Calu3 (cell line): ENCODE measurements around the gene GRIFIN. TPM values are rescaled to one million over a fixed set of nuclear protein-coding genes. Genes with fewer than 3 reads are reported as not detected.

Source experiments
- BruUV-seq: library from RNA; stranded (reverse); fragments of 400-500 nt; replicated peaks from 2 replicates; lab custom pipeline; 2021; lab: Mats Ljungman, UMichigan
- CTCF ChIA-PET: fragments of 300-600 bp; sonication (Branson Sonifier 250); formaldehyde crosslinking; loops from one replicate; lab custom pipeline; 2022; ENCODE audit warnings: antibody characterized with exemption; lab: Charles Lee
- DNase-seq: peaks from one replicate; pipeline ENCODE4 v3.0.0; 2022
- H3K27ac Mint-ChIP-seq: one replicate; pipeline ENCODE4 v1.8.0; 2022; ENCODE audit warnings: mixed read lengths; ENCODE audit not compliant: unreplicated experiment
- H3K27me3 Mint-ChIP-seq: one replicate; pipeline ENCODE4 v1.8.0; 2022; ENCODE audit warnings: mixed read lengths; ENCODE audit not compliant: unreplicated experiment
- H3K36me3 Mint-ChIP-seq: one replicate; pipeline ENCODE4 v1.8.0; 2022; ENCODE audit warnings: mild to moderate bottlenecking, moderate library complexity, mixed read lengths; ENCODE audit not compliant: insufficient read depth, unreplicated experiment
- H3K4me1 Mint-ChIP-seq: one replicate; pipeline ENCODE4 v1.8.0; 2022; ENCODE audit warnings: mild to moderate bottlenecking, low read depth, mixed read lengths; ENCODE audit not compliant: unreplicated experiment
- H3K4me3 Mint-ChIP-seq: one replicate; pipeline ENCODE4 v1.8.0; 2022; ENCODE audit warnings: mild to moderate bottlenecking, low read depth, moderate library complexity, mixed read lengths; ENCODE audit not compliant: unreplicated experiment
- H3K9me3 Mint-ChIP-seq: one replicate; pipeline ENCODE4 v1.8.0; 2022; ENCODE audit warnings: low read depth, mixed read lengths; ENCODE audit not compliant: unreplicated experiment
- intact Hi-C: fragments of 100-400 bp; cut with micrococcal nuclease; formaldehyde crosslinking; loops from one replicate; pipeline ENCODE4 v1.10.0; 2022; ENCODE audit not compliant: unreplicated experiment
- total RNA-seq: library from RNA; stranded (reverse); gene quantifications from 2 replicates; pipeline ENCODE4 v1.2.3, GENCODE V29; 2022
- TF ChIP-seq, protein P1 (sequence below): fragments of 200-600 bp; IDR thresholded peaks from one replicate; pipeline ENCODE4 v1.8.0; 2022; ENCODE audit warnings: antibody characterized with exemption; ENCODE audit not compliant: unreplicated experiment

Gene GRIFIN
- total RNA-seq, 1 experiment from 2014 or later: not detected

DNA sequence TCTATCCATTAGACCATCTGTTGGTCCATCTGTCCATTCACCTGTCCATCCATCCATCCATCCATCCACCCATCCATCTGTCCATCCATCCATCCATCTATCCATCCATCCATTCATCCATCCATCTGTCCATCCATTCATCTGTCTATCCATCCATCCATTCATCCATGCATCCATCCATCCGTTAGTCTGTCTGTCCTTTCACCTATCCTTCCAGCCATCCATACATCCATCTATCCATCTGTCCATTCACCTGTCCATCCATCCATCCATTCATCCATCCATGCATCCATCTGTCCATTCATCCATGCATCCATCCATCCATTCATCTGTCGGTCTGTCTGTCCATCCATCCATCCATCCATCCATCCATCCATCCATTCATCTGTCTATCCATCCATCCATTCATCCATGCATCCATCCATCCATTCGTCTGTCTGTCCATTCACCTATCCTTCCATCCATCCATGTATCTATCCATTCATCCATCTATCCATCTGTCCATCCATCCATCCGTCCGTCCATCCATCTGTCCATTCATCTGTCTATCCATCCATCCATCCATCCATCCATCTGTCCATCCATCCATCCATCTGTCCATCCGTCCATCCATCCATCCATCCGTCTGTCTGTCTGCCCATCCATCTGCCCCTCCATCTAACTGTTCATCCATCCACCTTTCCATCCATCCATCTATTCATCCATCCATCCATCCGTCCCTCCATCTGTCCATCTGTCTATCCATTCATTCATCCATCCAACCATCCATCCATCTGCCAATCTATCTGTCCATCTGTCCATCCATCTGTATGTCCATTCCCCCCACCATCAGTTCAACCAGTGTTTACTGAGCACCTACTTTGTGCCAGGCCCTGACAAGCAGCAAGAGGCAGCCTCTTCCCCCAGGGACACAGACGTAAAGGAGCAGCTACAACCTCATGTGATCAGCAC, 38.5 kb upstream of the GRIFIN start:
- intact Hi-C loops: no loop called here
- Mint-ChIP-seq H3K4me1 (peaks cover 45% of the 10 kb centered on the region), H3K27me3 (no peaks in the 10 kb centered on the region), H3K9me3 (no peaks in the 10 kb centered on the region), H3K27ac (no peak overlapping the region), H3K36me3 (peaks cover 24% of the 10 kb centered on the region), H3K4me3 (no peak overlapping the region)
- CTCF ChIA-PET: no interaction called here
- DNase-seq: no peak
- TF ChIP-seq, protein P1, sequence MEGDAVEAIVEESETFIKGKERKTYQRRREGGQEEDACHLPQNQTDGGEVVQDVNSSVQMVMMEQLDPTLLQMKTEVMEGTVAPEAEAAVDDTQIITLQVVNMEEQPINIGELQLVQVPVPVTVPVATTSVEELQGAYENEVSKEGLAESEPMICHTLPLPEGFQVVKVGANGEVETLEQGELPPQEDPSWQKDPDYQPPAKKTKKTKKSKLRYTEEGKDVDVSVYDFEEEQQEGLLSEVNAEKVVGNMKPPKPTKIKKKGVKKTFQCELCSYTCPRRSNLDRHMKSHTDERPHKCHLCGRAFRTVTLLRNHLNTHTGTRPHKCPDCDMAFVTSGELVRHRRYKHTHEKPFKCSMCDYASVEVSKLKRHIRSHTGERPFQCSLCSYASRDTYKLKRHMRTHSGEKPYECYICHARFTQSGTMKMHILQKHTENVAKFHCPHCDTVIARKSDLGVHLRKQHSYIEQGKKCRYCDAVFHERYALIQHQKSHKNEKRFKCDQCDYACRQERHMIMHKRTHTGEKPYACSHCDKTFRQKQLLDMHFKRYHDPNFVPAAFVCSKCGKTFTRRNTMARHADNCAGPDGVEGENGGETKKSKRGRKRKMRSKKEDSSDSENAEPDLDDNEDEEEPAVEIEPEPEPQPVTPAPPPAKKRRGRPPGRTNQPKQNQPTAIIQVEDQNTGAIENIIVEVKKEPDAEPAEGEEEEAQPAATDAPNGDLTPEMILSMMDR: no peak
- BruUV-seq: no TSS peak

DNA sequence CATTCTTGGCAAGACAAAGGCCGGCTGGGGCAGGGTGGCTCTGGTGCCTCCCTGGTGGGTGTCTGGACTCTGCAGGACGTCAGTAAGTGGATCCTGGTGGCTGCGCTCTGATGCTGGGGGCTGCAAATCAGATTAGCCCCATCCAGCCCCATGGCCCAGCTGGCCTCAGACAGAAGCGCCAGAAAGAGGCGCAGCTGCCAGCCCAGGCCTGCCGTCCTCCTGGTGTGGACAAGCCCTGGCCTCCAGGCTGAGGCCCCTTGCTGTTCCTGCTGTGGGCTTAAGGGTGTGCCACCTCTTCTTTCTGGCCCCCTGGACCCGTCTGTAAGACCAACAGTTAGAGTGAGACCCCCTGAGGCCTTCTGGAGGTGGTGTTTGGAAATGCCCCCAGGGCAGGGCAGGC, 37.5 kb upstream of the GRIFIN start:
- intact Hi-C loops: no loop called here
- TF ChIP-seq, protein P1: no peak
- no peaks in the 10 kb centered on the region for H3K9me3 Mint-ChIP-seq
- H3K4me1 Mint-ChIP-seq: peaks cover 53% of the 10 kb centered on the region
- CTCF ChIA-PET: no interaction called here
- H3K4me3 Mint-ChIP-seq: no peak overlapping the region
- no peaks in the 10 kb centered on the region for H3K27me3 Mint-ChIP-seq
- no peak for DNase-seq
- peaks cover 18% of the 10 kb centered on the region for H3K36me3 Mint-ChIP-seq
- no peak overlapping the region for H3K27ac Mint-ChIP-seq
- no TSS peak for BruUV-seq

DNA sequence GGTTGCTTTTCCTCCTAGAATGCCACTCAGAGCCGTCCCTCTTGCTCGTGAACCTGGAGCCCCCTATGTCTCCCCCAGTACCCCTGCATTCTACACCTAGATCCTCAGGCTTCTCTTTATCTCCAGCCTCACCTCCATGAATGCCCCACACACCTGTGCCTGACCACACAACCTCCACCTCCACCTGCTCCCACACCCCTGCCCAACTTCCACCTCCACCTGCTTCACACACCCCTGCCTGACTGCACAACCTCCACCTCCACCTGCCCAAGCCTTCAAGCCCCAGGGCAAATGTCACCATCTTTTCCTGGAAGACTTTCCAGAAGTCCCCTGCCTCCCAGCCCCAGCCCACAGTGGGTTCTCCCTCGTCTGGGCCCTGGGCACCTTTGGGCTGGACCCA, 36.5 kb upstream of the GRIFIN start:
- Mint-ChIP-seq H3K9me3 (no peaks in the 10 kb centered on the region), H3K4me3 (no peak overlapping the region), H3K4me1 (peaks cover 51% of the 10 kb centered on the region), H3K27ac (no peak overlapping the region), H3K36me3 (peaks cover 10% of the 10 kb centered on the region), H3K27me3 (no peaks in the 10 kb centered on the region)
- CTCF ChIA-PET: interaction anchor here (0.6 to 1.5 kb wide), 2 partner anchors 11 to 44 kb away, joined by 3 read pairs; no protein-coding TSS in a partner anchor
- TF ChIP-seq, protein P1: no peak
- DNase-seq: no peak
- intact Hi-C loops: no loop called here
- no TSS peak for BruUV-seq

DNA sequence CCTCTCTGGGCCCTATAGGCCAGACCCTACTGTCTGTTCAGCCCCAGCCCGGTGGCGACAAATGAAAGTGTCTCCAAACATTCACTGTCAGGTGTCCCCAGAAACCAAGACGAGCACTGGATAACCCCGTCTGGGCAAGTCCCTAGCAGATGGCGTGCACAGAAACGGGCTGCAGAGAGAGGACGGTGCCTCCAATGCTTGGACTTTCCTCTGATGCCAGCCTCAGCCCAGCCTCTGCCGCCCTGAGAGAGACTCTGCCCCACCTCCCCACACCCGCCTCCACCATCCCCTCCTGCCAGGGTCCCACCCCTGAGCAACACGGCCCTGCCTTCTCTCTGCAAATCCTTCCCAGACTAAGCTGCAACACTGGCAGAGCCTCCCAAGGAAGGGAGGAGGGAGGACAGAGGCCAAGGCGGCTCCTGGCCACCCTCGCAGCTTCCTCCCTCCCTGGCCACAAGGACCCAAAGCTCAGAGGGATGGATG, 36.0 kb upstream of the GRIFIN start:
- no peak for DNase-seq
- BruUV-seq: no TSS peak
- intact Hi-C loops: no loop called here
- Mint-ChIP-seq H3K36me3 (peaks cover 10% of the 10 kb centered on the region), H3K4me1 (peaks cover 46% of the 10 kb centered on the region), H3K4me3 (no peak overlapping the region), H3K27ac (no peak overlapping the region), H3K27me3 (no peaks in the 10 kb centered on the region), H3K9me3 (no peaks in the 10 kb centered on the region)
- TF ChIP-seq, protein P1: no peak
- CTCF ChIA-PET: interaction anchor here (0.6 to 1.5 kb wide), 2 partner anchors 10 to 43 kb away, joined by 3 read pairs; no protein-coding TSS in a partner anchor
